IMR-90 (cell line): ENCODE measurements around the gene EDIL3. TPM values are rescaled to one million over a fixed set of nuclear protein-coding genes. Genes with fewer than 3 reads are reported as not detected.

Source experiments
- ATAC-seq: fragments of 200-7000 bp; cut with Tn5 transposase; 2 replicates; pipeline ENCODE4 v1.9.1; 2020; ENCODE audit warnings: low read depth, mild to moderate bottlenecking, moderate library complexity
- BruUV-seq: library from RNA; stranded (reverse); fragments of 400-500 nt; replicated peaks from 2 replicates; lab custom pipeline; 2021; lab: Mats Ljungman, UMichigan
- CTCF ChIA-PET: fragments of 300-600 bp; formaldehyde crosslinking; extraction: SDS; loops from one replicate; lab custom pipeline; 2021; ENCODE audit warnings: antibody characterized with exemption; lab: Yijun Ruan, JAX
- POLR2A ChIA-PET: fragments of 300-600 bp; sonication (Branson Sonifier 250); formaldehyde crosslinking; loops from one replicate; lab custom pipeline; 2022; ENCODE audit warnings: antibody characterized with exemption; ENCODE audit not compliant: unreplicated experiment; lab: Charles Lee
- DNase-seq: peaks from one replicate; pipeline ENCODE4 v3.0.0; 2013
- H2AFZ ChIP-seq: replicated peaks from 2 replicates; pipeline ENCODE3; 2013; ENCODE audit warnings: low read length, mild to moderate bottlenecking; ENCODE audit not compliant: poor library complexity
- H2AK5ac ChIP-seq: 2 replicates; pipeline ENCODE4 v1.6.1; 2013; ENCODE audit warnings: low read depth, low read length, inconsistent platforms
- H2AK9ac ChIP-seq: replicated peaks from 2 replicates; pipeline ENCODE3; 2013; ENCODE audit warnings: mild to moderate bottlenecking, low read depth, low read length, moderate library complexity; ENCODE audit not compliant: poor library complexity
- H2BK120ac ChIP-seq: 2 replicates; pipeline ENCODE4 v1.6.1; 2013; ENCODE audit warnings: low read depth, low read length, inconsistent platforms
- H2BK15ac ChIP-seq: 3 replicates; pipeline ENCODE4 v1.6.1; 2013; ENCODE audit warnings: low read depth, low read length, inconsistent platforms
- H2BK20ac ChIP-seq: 2 replicates; pipeline ENCODE4 v1.6.1; 2013; ENCODE audit warnings: low read depth, mild to moderate bottlenecking, inconsistent platforms, low read length, moderate library complexity
- H2BK5ac ChIP-seq: 2 replicates; pipeline ENCODE4 v1.6.1; 2013; ENCODE audit warnings: mild to moderate bottlenecking, low read depth, low read length, inconsistent platforms; ENCODE audit not compliant: poor library complexity, severe bottlenecking
- H3K14ac ChIP-seq: replicated peaks from 2 replicates; pipeline ENCODE4 v1.6.1; 2013; ENCODE audit warnings: low read depth, low read length, inconsistent platforms
- H3K18ac ChIP-seq: 2 replicates; pipeline ENCODE4 v1.6.1; 2013; ENCODE audit warnings: low read depth, low read length, control low read depth
- H3K23ac ChIP-seq: 2 replicates; pipeline ENCODE4 v1.6.1; 2013; ENCODE audit warnings: low read depth, low read length, inconsistent platforms
- H3K27ac ChIP-seq: 2 replicates; pipeline ENCODE4 v1.5.1; 2013; ENCODE audit warnings: mild to moderate bottlenecking, control low read depth, low read length; ENCODE audit not compliant: insufficient read depth
- H3K27me3 ChIP-seq: 2 replicates; pipeline ENCODE4 v1.6.1; 2013; ENCODE audit warnings: low read length; ENCODE audit not compliant: control insufficient read depth, insufficient read depth
- H3K36me3 ChIP-seq: 2 replicates; pipeline ENCODE4 v1.6.1; 2013; ENCODE audit warnings: low read length, mixed read lengths; ENCODE audit not compliant: control insufficient read depth, insufficient read depth
- H3K4ac ChIP-seq: 2 replicates; pipeline ENCODE4 v1.6.1; 2013; ENCODE audit warnings: low read depth, low read length, inconsistent platforms
- H3K4me1 ChIP-seq: 2 replicates; pipeline ENCODE4 v1.6.1; 2013; ENCODE audit warnings: low read length, mixed read lengths; ENCODE audit not compliant: control insufficient read depth, insufficient read depth
- H3K4me2 ChIP-seq: 2 replicates; pipeline ENCODE4 v1.6.1; 2013; ENCODE audit warnings: low read depth, mild to moderate bottlenecking, control low read depth, low read length, moderate library complexity
- H3K4me3 ChIP-seq: 2 replicates; pipeline ENCODE4 v1.5.1; 2013; ENCODE audit warnings: low read depth, mild to moderate bottlenecking, control low read depth, low read length, moderate library complexity; ENCODE audit not compliant: insufficient read depth
- H3K56ac ChIP-seq: 2 replicates; pipeline ENCODE4 v1.6.1; 2013; ENCODE audit warnings: low read length, inconsistent platforms; ENCODE audit not compliant: insufficient read depth; ENCODE audit errors: extremely low read depth
- H3K79me1 ChIP-seq, 2 experiments: 2 replicates each; pipeline ENCODE4 v1.6.1; 2013; ENCODE audit warnings: low read length in 2 of 2, inconsistent platforms in 1 of 2, low read depth in 1 of 2
- H3K9ac ChIP-seq: 2 replicates; pipeline ENCODE4 v1.6.1; 2013; ENCODE audit warnings: low read depth, low read length, control low read depth
- H3K9me1 ChIP-seq: 2 replicates; pipeline ENCODE4 v1.6.1; 2013; ENCODE audit warnings: low read length, inconsistent platforms; ENCODE audit not compliant: insufficient read depth
- H3K9me3 ChIP-seq: 2 replicates; pipeline ENCODE4 v1.6.1; 2013; ENCODE audit warnings: low read length; ENCODE audit not compliant: control insufficient read depth, insufficient read depth
- H4K20me1 ChIP-seq: 2 replicates; pipeline ENCODE4 v1.6.1; 2013; ENCODE audit warnings: low read length, inconsistent platforms; ENCODE audit not compliant: insufficient read depth
- H4K5ac ChIP-seq: 2 replicates; pipeline ENCODE4 v1.6.1; 2013; ENCODE audit warnings: mild to moderate bottlenecking, low read depth, low read length, control low read depth
- H4K8ac ChIP-seq, 2 experiments: 2 replicates each; pipeline ENCODE4 v1.6.1; 2013; ENCODE audit warnings: low read depth in 2 of 2, low read length in 2 of 2, control low read depth in 1 of 2, inconsistent platforms in 1 of 2
- H4K91ac ChIP-seq: 2 replicates; pipeline ENCODE4 v1.6.1; 2013; ENCODE audit warnings: low read depth, low read length, inconsistent platforms; ENCODE audit not compliant: insufficient read depth
- CEBPB ChIP-seq: IDR thresholded peaks from 2 replicates; pipeline ENCODE4 v1.6.1; 2012; ENCODE audit warnings: low read depth, low read length, improper control_type of control experiment
- FOS ChIP-seq: fragments of 150-350 bp; IDR thresholded peaks from 2 replicates; pipeline ENCODE4 v1.6.1; 2016; ENCODE audit warnings: low read depth, low read length
- MAFK ChIP-seq: IDR thresholded peaks from 2 replicates; pipeline ENCODE4 v1.6.1; 2012; ENCODE audit warnings: low read depth, low read length, improper control_type of control experiment
- MXI1 ChIP-seq: IDR thresholded peaks from 2 replicates; pipeline ENCODE4 v1.6.1; 2012; ENCODE audit warnings: low read depth, mild to moderate bottlenecking, low read length, moderate library complexity, borderline replicate concordance
- NFE2L2 ChIP-seq: fragments of 150-350 bp; IDR thresholded peaks from 2 replicates; pipeline ENCODE4 v1.6.1; 2016; ENCODE audit warnings: low read depth, mild to moderate bottlenecking, low read length
- WGBS, 2 experiments: methylation state at CpG; one replicate each; pipeline versions ENCODE4 v1.1.5 to v1.1.7; 2013; ENCODE audit warnings: missing lambda C conversion rate in 2 of 2; ENCODE audit not compliant: insufficient read length in 1 of 2; ENCODE audit errors: extremely low coverage in 2 of 2; 5-methylcytosine and 5-hydroxymethylcytosine counted together
- dilution Hi-C: fragments of 300-500 bp; cut with HindIII; formaldehyde crosslinking; loops from one replicate; pipeline ENCODE4 v1.14.3; 2018; ENCODE audit warnings: low sequenced_read_pairs; ENCODE audit not compliant: unreplicated experiment
- in situ Hi-C: fragments of 300-500 bp; cut with MboI; formaldehyde crosslinking; loops from 3 replicates; pipeline ENCODE4 v1.14.3; 2019; ENCODE audit warnings: low sequenced_read_pairs, inconsistent platforms, mixed read lengths
- intact Hi-C: fragments of 100-400 bp; cut with micrococcal nuclease; formaldehyde crosslinking; loops from 2 replicates; pipeline ENCODE4 v1.10.0; 2022
- polyA plus RNA-seq, 3 experiments: library from polyadenylated mRNA; depleted of rRNA; stranded (reverse); fragments of >200 nt; gene quantifications; 2 replicates each; pipeline ENCODE4 v1.2.3, GENCODE V29; 2012; ENCODE audit warnings: low replicate concordance in 1 of 3
- total RNA-seq: library from RNA; depleted of rRNA; stranded (reverse); fragments of >200 nt; gene quantifications from 2 replicates; pipeline ENCODE4 v1.2.3, GENCODE V29; 2012
- TF ChIP-seq, protein P1 (sequence below): fragments of 150-350 bp; IDR thresholded peaks from 2 replicates; pipeline ENCODE4 v1.6.1; 2016; ENCODE audit warnings: low read depth, mild to moderate bottlenecking, low read length, moderate library complexity, borderline replicate concordance
- TF ChIP-seq, protein P2 (sequence below): fragments of 150-350 bp; IDR thresholded peaks from 2 replicates; pipeline ENCODE4 v1.6.1; 2017; ENCODE audit warnings: mild to moderate bottlenecking, antibody characterized with exemption, low read length, low read depth
- TF ChIP-seq, protein P3 (sequence below): conservative IDR thresholded peaks from 2 replicates; pipeline ENCODE4 v1.5.1; 2012; ENCODE audit warnings: mild to moderate bottlenecking, low read depth, low read length, improper control_type of control experiment

EDIL3 gene
- total and polyA plus RNA-seq, 2 of the 4 experiments (the other 2 are of a cell fraction), result 55.5 to 82.8 TPM

GRCh38 chr5:84393969-84394368 is 9.3 kb upstream of the EDIL3 start:
- Histone ChIP-seq H3K4ac (no peak overlapping the region), H3K9me3 (no peaks in the 10 kb centered on the region), H4K8ac (no peak overlapping the region), H3K4me1 (peaks cover 2% of the 10 kb centered on the region; the same call in 1 of the 2 replicates), H3K36me3 (no peaks in the 10 kb centered on the region), H3K18ac (no peak overlapping the region), H3K56ac (no peak overlapping the region), H3K79me1 (peaks cover 0 to 3% of the 10 kb centered on the region in 2 experiments; a peak in 1 of 4 replicates), H3K27ac (no peak overlapping the region), H3K23ac (no peak overlapping the region), H2BK120ac (no peak overlapping the region), H2AK9ac (no peak overlapping the region), H2AFZ (no peak overlapping the region), H4K20me1 (no peaks in the 10 kb centered on the region), H3K4me3 (no peak overlapping the region), H2AK5ac (no peak overlapping the region), H3K14ac (no peak overlapping the region), H2BK15ac (no peak overlapping the region; the same call in 2 of the 3 replicates), H3K9me1 (no peaks in the 10 kb centered on the region), H4K91ac (no peak overlapping the region), H3K9ac (no peak overlapping the region), H3K27me3 (no peaks in the 10 kb centered on the region), H2BK20ac (no peak overlapping the region), H3K4me2 (no peak overlapping the region), H4K5ac (no peak overlapping the region), H2BK5ac (no peak overlapping the region)
- in situ Hi-C loops, result no loop called here
- WGBS, 2 experiments, result 70% methylated on average over 2 of the region's 6 CpGs; no CpG with 5 or more reads in 1 of the 2 experiments
- BruUV-seq, result no TSS peak
- intact Hi-C loops, result no loop called here
- ATAC-seq (peak; percentile 91), DNase-seq (peak; percentile 88)
- ChIA-PET POLR2A (no interaction called here), CTCF (interaction anchor here (0.7 kb wide), 1 partner anchor 26 kb away, joined by 4 read pairs; no protein-coding TSS in a partner anchor)
- dilution Hi-C loops, result no loop called here
- TF ChIP-seq CEBPB (peak; percentile 92), MXI1 (no peak), NFE2L2 (peak; percentile 30; the same call in 1 of the 2 replicates), MAFK (peak; percentile 84), FOS (0 out of 2 replicates have a peak, but pooled peaks have one; percentile 59)
- TF ChIP-seq, protein P1, sequence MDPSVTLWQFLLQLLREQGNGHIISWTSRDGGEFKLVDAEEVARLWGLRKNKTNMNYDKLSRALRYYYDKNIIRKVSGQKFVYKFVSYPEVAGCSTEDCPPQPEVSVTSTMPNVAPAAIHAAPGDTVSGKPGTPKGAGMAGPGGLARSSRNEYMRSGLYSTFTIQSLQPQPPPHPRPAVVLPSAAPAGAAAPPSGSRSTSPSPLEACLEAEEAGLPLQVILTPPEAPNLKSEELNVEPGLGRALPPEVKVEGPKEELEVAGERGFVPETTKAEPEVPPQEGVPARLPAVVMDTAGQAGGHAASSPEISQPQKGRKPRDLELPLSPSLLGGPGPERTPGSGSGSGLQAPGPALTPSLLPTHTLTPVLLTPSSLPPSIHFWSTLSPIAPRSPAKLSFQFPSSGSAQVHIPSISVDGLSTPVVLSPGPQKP, result no peak
- TF ChIP-seq, protein P2, sequence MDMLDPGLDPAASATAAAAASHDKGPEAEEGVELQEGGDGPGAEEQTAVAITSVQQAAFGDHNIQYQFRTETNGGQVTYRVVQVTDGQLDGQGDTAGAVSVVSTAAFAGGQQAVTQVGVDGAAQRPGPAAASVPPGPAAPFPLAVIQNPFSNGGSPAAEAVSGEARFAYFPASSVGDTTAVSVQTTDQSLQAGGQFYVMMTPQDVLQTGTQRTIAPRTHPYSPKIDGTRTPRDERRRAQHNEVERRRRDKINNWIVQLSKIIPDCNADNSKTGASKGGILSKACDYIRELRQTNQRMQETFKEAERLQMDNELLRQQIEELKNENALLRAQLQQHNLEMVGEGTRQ, result no peak
- TF ChIP-seq, protein P3, sequence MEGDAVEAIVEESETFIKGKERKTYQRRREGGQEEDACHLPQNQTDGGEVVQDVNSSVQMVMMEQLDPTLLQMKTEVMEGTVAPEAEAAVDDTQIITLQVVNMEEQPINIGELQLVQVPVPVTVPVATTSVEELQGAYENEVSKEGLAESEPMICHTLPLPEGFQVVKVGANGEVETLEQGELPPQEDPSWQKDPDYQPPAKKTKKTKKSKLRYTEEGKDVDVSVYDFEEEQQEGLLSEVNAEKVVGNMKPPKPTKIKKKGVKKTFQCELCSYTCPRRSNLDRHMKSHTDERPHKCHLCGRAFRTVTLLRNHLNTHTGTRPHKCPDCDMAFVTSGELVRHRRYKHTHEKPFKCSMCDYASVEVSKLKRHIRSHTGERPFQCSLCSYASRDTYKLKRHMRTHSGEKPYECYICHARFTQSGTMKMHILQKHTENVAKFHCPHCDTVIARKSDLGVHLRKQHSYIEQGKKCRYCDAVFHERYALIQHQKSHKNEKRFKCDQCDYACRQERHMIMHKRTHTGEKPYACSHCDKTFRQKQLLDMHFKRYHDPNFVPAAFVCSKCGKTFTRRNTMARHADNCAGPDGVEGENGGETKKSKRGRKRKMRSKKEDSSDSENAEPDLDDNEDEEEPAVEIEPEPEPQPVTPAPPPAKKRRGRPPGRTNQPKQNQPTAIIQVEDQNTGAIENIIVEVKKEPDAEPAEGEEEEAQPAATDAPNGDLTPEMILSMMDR, result no peak
